Frontal cortex (tissue), 4 donors: ENCODE measurements around the gene MAP1B. TPM values are rescaled to one million over a fixed set of nuclear protein-coding genes. Genes with fewer than 3 reads are reported as not detected.

Source experiments
- DNase-seq, 2 donors: peaks; one replicate each; pipeline ENCODE4 v3.0.0; 2012; ENCODE audit warnings: low spot score in 2 of 2
- FAIRE-seq: peaks from 2 replicates; lab custom pipeline; 2012; peaks lifted over from hg19 to GRCh38; lab: Jason Lieb, UNC
- total RNA-seq: library from RNA; depleted of rRNA; stranded (reverse); fragments of >200 nt; gene quantifications from one replicate; pipeline ENCODE4 v1.2.3, GENCODE V29; 2014
- donor health status: control.
- donor health status: control.
- donor health status: control.

Gene MAP1B
- total RNA-seq, 1 donor from 2014 or later, result 490 TPM

GRCh38 chr5:72125941-72126620, 18.8 kb downstream of the MAP1B start:
- FAIRE-seq, result no peak
- no peak for DNase-seq

- FAIRE-seq, result no peak
- no peak for DNase-seq
Measured at GRCh38 chr5:72126796-72127195, 19.5 kb downstream of the MAP1B start.

GRCh38 chr5:72129725-72130124, 22.4 kb downstream of the MAP1B start:
- DNase-seq (no peak), FAIRE-seq (no peak)

- no peak for DNase-seq
- FAIRE-seq, result no peak
Measured at GRCh38 chr5:72130351-72130761, 23.1 kb downstream of the MAP1B start.

GRCh38 chr5:72133212-72133990, 26.1 kb downstream of the MAP1B start:
- FAIRE-seq, result no peak

GRCh38 chr5:72134226-72134899, 27.1 kb downstream of the MAP1B start:
- FAIRE-seq (no peak), DNase-seq (no peak)

More at GRCh38 chr5:72133212-72133990, 26.1 kb downstream of the MAP1B start:
- DNase-seq, result no peak

- DNase-seq, result no peak
- FAIRE-seq, result peak; percentile 97
Measured at GRCh38 chr5:72137826-72138409, 30.6 kb downstream of the MAP1B start.

- FAIRE-seq (no peak), DNase-seq (no peak)
Measured at GRCh38 chr5:72138943-72139521, 31.8 kb downstream of the MAP1B start.

- DNase-seq (no peak), FAIRE-seq (no peak)
Measured at GRCh38 chr5:72140711-72141110, 33.4 kb downstream of the MAP1B start.

- DNase-seq (no peak), FAIRE-seq (no peak)
Measured at GRCh38 chr5:72141440-72142355, 34.4 kb downstream of the MAP1B start.

- FAIRE-seq, result no peak
- DNase-seq, result no peak
Measured at GRCh38 chr5:72144762-72145161, 37.5 kb downstream of the MAP1B start.

GRCh38 chr5:72145348-72145747, 38.1 kb downstream of the MAP1B start:
- no peak for DNase-seq
- FAIRE-seq, result no peak

GRCh38 chr5:72146056-72146455, 38.8 kb downstream of the MAP1B start:
- no peak for FAIRE-seq
- DNase-seq, result no peak

- DNase-seq, result no peak
- FAIRE-seq, result no peak
Measured at GRCh38 chr5:72147569-72147968, 40.3 kb downstream of the MAP1B start.

GRCh38 chr5:72149742-72150141, 42.5 kb downstream of the MAP1B start:
- no peak for DNase-seq
- FAIRE-seq, result no peak

GRCh38 chr5:72151169-72151568, 43.9 kb downstream of the MAP1B start:
- DNase-seq (no peak), FAIRE-seq (no peak)

- DNase-seq (no peak), FAIRE-seq (no peak)
Measured at GRCh38 chr5:72151646-72152045, 44.4 kb downstream of the MAP1B start.

GRCh38 chr5:72152545-72152944, 45.3 kb downstream of the MAP1B start:
- FAIRE-seq (no peak), DNase-seq (no peak)

- DNase-seq, result no peak
- no peak for FAIRE-seq
Measured at GRCh38 chr5:72153551-72153950, 46.3 kb downstream of the MAP1B start.
